Measurements from ENCODE around the gene GCAT.
A peak's percentile ranks its signal among the peaks of the same experiment; 100 is the strongest.

Gene GCAT

DNA sequence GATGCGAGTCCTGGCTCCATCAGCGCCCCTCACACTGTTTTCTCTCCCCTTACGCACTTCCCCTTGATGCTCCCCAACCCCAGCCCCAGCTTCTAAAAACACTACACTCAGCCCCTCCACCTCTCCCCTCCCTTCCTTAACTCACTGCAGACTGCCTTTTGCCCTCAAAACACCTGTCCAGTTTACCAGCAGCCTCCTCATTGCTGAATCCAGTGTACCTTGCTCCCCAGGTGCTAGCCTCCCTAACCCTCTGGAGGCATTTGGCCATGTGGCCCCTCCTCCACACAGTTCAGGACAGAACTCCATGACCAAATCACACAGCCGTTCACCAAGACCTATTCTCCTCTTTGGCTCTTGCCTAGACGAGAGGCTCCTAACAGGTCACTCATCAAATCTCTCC lies 12.6 kb downstream of the GCAT start:
- TF ChIP-seq, protein P1, sequence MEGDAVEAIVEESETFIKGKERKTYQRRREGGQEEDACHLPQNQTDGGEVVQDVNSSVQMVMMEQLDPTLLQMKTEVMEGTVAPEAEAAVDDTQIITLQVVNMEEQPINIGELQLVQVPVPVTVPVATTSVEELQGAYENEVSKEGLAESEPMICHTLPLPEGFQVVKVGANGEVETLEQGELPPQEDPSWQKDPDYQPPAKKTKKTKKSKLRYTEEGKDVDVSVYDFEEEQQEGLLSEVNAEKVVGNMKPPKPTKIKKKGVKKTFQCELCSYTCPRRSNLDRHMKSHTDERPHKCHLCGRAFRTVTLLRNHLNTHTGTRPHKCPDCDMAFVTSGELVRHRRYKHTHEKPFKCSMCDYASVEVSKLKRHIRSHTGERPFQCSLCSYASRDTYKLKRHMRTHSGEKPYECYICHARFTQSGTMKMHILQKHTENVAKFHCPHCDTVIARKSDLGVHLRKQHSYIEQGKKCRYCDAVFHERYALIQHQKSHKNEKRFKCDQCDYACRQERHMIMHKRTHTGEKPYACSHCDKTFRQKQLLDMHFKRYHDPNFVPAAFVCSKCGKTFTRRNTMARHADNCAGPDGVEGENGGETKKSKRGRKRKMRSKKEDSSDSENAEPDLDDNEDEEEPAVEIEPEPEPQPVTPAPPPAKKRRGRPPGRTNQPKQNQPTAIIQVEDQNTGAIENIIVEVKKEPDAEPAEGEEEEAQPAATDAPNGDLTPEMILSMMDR (conservative IDR thresholded peaks at IDR 0.05; ENCODE audit: low read depth, low read length) = no peak
- no peak for DNase-seq (ENCODE audit: low read depth)
- no peak overlapping the region for H3K4me3 ChIP-seq (ENCODE audit: low read depth, low read length)

DNA sequence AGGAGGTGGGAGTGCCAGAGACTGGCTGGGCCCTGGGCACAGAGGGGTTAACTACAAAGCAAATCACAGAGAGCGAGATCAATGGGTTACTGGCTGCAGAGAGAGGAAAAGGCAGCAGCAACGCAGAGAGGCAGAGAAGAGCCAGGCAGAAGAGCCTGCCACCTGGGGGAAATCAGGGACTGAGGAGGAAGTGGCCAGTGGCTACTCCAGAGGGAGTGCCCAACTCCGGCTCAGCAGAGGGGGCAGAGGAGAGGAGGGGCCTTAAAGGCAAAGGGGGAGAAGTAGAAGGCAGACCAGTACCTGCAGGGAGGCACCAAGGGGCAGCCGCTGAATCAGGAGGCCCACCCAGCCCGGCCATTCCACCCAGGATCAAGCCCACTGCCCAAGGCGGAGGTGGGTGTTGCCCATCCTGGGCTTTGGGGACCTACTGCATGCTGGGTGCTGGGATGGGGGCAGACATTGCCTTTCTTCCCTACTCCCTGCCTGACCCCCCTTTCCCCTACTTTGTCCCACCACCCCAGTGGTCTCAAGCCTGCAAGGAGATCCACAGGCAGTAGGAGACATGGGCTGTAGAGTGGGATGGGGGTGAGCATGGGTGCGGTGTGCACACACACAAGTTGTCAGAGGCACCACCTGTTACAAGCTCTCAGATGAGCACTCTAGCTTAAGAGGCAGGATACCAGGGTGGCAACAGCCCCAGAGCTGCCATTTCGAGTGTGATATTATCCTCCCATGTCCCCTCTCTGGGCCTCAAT lies 14.5 kb downstream of the GCAT start:
- H3K4me3 ChIP-seq (ENCODE audit: low read depth, low read length) = no peak overlapping the region
- DNase-seq (ENCODE audit: low read depth) = no peak
- TF ChIP-seq, protein P1 (conservative IDR thresholded peaks at IDR 0.05; ENCODE audit: low read depth, low read length) = no peak

DNA sequence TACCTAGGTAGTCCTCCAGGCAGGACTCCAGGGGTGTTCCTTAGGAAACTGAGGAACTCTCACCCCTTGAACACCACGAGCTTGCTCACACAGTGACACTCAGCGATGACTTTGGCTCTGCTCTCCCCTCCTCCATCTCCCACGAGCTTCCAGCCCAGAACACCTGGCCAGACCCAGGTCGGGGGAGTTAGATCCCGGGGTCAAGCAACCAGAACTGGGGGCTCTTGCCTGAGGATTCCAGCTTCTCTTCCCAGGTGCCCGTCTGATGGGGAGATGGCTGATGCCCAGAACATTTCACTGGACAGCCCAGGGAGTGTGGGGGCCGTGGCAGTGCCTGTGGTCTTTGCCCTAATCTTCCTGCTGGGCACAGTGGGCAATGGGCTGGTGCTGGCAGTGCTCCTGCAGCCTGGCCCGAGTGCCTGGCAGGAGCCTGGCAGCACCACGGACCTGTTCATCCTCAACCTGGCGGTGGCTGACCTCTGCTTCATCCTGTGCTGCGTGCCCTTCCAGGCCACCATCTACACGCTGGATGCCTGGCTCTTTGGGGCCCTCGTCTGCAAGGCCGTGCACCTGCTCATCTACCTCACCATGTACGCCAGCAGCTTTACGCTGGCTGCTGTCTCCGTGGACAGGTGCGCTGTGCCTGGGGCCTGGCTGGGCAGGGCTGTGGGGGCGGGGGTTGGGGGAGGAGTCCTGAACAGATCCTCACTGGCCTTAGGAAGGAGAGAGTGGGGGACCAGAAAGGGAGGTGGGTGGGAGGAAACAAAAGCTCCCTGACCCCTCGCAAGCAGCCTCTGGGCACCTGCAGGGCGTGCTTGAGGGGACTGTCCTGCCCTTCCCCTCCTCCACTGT lies 15.6 kb downstream of the GCAT start, which contains the start of gene GALR3:
Gene GALR3 (plus strand): TSS at position 249 of the 852 bp plus-strand sequence. CDS start 25 bp downstream, at position 274.
- H3K4me3 ChIP-seq (ENCODE audit: low read depth, low read length) = no peak within 1 kb of the TSS
- TF ChIP-seq, protein P1 (conservative IDR thresholded peaks at IDR 0.05; ENCODE audit: low read depth, low read length) = no peak
- no peak for DNase-seq (ENCODE audit: low read depth)

DNA sequence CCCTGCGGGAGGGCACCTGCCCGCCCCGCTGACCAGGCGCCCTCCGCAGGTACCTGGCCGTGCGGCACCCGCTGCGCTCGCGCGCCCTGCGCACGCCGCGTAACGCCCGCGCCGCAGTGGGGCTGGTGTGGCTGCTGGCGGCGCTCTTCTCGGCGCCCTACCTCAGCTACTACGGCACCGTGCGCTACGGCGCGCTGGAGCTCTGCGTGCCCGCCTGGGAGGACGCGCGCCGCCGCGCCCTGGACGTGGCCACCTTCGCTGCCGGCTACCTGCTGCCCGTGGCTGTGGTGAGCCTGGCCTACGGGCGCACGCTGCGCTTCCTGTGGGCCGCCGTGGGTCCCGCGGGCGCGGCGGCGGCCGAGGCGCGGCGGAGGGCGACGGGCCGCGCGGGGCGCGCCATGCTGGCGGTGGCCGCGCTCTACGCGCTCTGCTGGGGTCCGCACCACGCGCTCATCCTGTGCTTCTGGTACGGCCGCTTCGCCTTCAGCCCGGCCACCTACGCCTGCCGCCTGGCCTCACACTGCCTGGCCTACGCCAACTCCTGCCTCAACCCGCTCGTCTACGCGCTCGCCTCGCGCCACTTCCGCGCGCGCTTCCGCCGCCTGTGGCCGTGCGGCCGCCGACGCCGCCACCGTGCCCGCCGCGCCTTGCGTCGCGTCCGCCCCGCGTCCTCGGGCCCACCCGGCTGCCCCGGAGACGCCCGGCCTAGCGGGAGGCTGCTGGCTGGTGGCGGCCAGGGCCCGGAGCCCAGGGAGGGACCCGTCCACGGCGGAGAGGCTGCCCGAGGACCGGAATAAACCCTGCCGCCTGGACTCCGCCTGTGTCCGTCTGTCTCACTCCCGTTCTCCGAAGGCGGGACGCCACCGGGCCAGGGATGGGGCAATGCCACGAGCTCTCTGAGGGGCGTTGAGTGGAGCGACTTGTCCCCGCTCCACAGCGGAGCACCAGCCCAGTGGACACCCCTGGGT lies 17.2 kb downstream of the GCAT start:
- peak overlapping the region; percentile 39 for H3K4me3 ChIP-seq (ENCODE audit: low read depth, low read length)
- peak; percentile 24 for DNase-seq (ENCODE audit: low read depth)
- TF ChIP-seq, protein P1 (conservative IDR thresholded peaks at IDR 0.05; ENCODE audit: low read depth, low read length) = no peak

DNA sequence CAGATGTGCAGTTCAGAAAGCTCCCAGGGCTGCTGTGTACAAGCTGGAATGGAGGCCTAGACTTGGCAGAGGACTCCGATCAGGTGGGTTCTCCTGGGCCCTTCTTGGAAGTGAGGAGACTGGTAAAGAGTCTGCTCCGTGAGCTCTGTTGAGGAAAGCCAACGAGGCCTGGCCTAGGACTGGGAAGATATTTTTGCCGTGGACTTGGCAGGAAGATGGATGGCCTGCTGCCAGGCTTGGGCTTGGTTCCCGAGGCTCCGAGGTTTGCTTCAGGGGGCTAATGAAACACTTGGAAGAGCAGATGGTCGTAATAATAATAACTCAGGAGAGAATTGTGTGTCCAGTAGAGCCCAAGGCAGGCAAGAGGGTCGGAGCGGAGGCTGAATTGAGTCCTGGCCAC lies 19.3 kb downstream of the GCAT start:
- no peak overlapping the region for H3K4me3 ChIP-seq (ENCODE audit: low read depth, low read length)
- no peak for DNase-seq (ENCODE audit: low read depth)
- TF ChIP-seq, protein P1 (conservative IDR thresholded peaks at IDR 0.05; ENCODE audit: low read depth, low read length) = no peak

DNA sequence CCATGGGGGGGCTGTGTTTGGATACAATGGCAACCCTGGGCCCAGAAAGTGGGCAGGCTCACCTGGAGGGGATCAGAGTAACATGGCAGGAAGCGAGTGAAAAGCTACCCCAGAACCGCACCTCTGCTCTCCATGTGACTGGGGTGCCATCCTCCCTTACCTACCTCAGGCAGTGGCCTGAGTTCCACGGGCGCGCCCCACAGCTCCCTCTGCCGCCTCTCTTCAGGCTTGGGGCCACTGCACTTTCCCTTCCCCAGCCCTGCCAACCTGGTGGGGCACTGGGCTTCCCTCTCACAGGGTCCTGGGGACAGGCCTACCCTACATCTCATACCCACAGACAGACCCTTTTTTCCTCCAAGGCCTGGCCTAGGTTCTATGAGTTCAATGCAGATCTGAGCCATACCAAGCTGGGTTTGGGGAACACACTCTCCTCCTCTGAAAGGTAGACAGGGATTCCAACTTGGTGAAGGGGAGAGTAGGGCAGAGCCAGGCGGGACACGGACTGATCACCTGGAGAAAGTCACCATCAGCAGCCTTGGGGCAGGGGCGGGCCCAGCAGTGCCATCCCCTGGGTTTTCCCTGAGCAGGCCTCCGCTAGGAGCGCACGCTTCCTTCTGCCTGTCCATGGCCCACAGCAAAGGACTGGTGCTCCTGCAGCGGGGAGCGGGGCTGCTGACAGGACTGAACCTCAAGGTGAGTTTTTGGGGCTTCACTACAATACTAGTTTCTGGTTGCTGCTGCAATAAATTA lies 22.5 kb downstream of the GCAT start:
- no peak overlapping the region for H3K4me3 ChIP-seq (ENCODE audit: low read depth, low read length)
- TF ChIP-seq, protein P1 (conservative IDR thresholded peaks at IDR 0.05; ENCODE audit: low read depth, low read length) = no peak
- DNase-seq (ENCODE audit: low read depth) = no peak

All from choroid plexus epithelial cell (primary cell).